PFSK-1 (cell line): ENCODE measurements around the gene SRL.
A peak's percentile ranks its signal among the peaks of the same experiment; 100 is the strongest.

Experiments used
- FOXP2 ChIP-seq: optimal IDR thresholded peaks from 2 replicates; pipeline ENCODE3; 2011; ENCODE audit warnings: borderline replicate concordance, control low read depth, inconsistent platforms; ENCODE audit not compliant: insufficient read depth; ENCODE audit errors: extremely low read length, extremely low read depth
- POLR2AphosphoS5 ChIP-seq: IDR thresholded peaks from 2 replicates; pipeline ENCODE4 v1.6.1; 2012; ENCODE audit warnings: low read depth, mild to moderate bottlenecking, control low read depth, low read length, moderate library complexity
- SIN3A ChIP-seq: IDR thresholded peaks from 2 replicates; pipeline ENCODE4 v1.6.1; 2012; ENCODE audit warnings: mild to moderate bottlenecking, low read length, moderate library complexity, borderline replicate concordance; ENCODE audit not compliant: insufficient read depth
- TAF1 ChIP-seq: IDR thresholded peaks from 2 replicates; pipeline ENCODE4 v1.6.1; 2012; ENCODE audit warnings: low read length, control low read depth, borderline replicate concordance; ENCODE audit not compliant: insufficient read depth
- TF ChIP-seq, protein P1 (sequence below), 2 experiments: IDR thresholded peaks; 2 replicates each; pipeline versions ENCODE4 v1.6.1 to v1.8.0; 2011 to 2012; ENCODE audit warnings: low read depth in 2 of 2, low read length in 2 of 2, control low read depth in 1 of 2, inconsistent platforms in 1 of 2, mild to moderate bottlenecking in 1 of 2, moderate library complexity in 1 of 2; ENCODE audit not compliant: insufficient read depth in 1 of 2

Gene SRL

DNA sequence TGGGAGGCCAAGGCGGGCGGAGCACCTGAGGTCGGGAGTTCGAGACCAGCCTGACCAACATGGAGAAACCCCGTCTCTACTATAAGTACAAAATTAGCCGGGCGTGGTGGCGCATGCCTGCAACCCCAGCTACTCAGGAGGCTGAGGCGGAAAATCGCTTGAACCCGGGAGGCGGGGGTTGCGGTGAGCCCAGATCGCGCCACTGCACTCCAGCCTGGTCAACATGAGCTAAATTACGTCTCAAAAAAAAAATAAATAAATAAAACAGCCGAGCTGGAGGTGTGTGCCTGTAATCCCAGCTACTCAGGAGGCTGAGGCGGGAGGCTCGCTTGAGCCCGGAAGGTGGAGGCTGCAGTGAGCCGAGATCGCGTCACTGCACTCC lies 11.1 kb upstream of the SRL start:
- TF ChIP-seq SIN3A, result 0 out of 2 replicates have a peak, but pooled peaks have one; percentile 5

DNA sequence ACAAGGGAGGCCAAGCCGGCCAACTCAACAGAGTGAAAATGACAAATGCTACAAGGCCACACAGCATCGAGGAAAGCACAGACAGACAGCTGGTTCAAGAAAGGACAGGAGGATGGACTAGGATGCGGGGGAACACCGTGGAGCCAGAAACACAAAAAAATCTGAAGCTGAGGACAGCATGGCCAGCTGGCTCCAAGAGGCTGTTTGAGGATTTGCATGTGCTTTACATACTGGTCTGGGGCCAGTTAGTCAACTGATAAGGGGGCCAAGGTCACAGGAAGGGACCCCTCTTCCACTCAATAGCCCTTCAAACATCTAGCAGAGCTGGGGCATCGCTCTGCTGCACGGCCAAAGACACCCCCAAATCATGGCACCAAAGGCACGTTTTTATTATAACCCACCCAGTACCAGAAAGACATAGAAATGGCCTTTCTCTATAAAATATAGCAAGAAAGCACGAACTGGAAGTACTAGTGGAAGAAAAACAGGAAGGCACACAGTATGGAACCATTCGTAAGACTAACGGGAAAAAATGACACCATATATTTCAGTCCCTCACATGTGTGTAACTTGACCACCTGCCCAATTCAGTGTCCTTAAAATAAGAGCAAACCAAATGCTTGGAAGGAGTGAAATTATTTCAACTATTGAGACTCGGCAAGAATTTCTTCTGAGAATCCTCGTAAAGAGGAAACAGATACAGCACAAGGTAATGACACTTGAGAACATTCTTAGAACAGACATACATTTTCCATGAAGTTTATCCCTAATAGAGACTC lies 7.8 kb upstream of the SRL start:
- no peak for TF ChIP-seq FOXP2
- TF ChIP-seq TAF1, result no peak

DNA sequence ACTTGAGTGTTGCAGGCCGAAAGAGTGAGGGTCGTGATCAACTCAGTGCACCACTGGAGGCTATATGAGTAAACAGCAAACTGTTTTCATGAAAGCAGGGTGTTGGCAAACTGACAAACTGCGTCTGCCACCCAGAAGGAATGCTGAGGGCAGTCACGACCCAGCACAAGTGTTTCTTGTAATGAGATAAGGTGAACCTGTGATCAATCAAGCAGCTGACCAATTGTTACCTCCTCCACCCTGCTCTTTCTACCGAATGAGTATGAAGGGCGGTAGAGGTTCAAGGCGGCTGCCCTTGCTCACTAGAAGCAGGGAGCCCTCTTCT lies 5.5 kb upstream of the SRL start:
- TF ChIP-seq TAF1 (no peak), FOXP2 (no peak), POLR2AphosphoS5 (no peak), SIN3A (no peak)
- TF ChIP-seq, protein P1, sequence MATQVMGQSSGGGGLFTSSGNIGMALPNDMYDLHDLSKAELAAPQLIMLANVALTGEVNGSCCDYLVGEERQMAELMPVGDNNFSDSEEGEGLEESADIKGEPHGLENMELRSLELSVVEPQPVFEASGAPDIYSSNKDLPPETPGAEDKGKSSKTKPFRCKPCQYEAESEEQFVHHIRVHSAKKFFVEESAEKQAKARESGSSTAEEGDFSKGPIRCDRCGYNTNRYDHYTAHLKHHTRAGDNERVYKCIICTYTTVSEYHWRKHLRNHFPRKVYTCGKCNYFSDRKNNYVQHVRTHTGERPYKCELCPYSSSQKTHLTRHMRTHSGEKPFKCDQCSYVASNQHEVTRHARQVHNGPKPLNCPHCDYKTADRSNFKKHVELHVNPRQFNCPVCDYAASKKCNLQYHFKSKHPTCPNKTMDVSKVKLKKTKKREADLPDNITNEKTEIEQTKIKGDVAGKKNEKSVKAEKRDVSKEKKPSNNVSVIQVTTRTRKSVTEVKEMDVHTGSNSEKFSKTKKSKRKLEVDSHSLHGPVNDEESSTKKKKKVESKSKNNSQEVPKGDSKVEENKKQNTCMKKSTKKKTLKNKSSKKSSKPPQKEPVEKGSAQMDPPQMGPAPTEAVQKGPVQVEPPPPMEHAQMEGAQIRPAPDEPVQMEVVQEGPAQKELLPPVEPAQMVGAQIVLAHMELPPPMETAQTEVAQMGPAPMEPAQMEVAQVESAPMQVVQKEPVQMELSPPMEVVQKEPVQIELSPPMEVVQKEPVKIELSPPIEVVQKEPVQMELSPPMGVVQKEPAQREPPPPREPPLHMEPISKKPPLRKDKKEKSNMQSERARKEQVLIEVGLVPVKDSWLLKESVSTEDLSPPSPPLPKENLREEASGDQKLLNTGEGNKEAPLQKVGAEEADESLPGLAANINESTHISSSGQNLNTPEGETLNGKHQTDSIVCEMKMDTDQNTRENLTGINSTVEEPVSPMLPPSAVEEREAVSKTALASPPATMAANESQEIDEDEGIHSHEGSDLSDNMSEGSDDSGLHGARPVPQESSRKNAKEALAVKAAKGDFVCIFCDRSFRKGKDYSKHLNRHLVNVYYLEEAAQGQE (IDR thresholded peaks at IDR 0.05; ENCODE audit: insufficient read depth in 1 of 2, low read depth in 2 of 2, low read length in 2 of 2), result no peak

DNA sequence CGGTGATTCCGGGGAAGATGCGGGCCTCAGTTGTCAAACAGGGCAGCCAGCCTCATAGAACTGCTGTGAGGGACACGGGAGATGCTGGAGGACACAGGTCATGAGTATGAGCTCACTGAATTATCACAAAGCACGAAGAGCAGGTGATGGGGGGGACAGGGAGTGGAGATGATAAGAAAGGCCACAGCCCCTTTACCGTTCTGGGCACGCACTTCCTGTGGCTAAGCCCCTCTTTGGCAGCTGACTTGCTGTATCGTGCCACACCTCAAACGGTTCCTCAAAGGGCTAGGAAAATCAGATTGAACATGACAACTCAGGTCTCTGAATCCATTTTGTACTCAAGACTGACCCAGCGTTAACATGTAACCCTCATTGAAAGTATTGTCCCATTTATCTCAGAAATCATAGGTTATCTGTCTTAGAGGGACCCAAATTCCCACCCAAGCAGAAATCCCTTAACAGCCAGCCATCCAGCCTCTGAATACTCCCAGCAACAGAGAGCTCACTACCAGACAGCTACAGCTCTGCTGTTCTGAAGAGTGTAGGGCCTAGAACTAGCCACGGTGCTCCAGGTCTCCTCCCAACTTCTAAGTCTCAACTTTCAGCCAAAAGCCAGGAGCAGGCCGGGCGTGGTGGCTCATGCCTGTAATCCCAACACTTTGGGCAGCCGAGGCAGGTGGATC lies 5.0 kb upstream of the SRL start:
- TF ChIP-seq TAF1 (no peak), FOXP2 (no peak), SIN3A (no peak)
- TF ChIP-seq, protein P1 (IDR thresholded peaks at IDR 0.05; ENCODE audit: insufficient read depth in 1 of 2, low read depth in 2 of 2, low read length in 2 of 2), result no peak

DNA sequence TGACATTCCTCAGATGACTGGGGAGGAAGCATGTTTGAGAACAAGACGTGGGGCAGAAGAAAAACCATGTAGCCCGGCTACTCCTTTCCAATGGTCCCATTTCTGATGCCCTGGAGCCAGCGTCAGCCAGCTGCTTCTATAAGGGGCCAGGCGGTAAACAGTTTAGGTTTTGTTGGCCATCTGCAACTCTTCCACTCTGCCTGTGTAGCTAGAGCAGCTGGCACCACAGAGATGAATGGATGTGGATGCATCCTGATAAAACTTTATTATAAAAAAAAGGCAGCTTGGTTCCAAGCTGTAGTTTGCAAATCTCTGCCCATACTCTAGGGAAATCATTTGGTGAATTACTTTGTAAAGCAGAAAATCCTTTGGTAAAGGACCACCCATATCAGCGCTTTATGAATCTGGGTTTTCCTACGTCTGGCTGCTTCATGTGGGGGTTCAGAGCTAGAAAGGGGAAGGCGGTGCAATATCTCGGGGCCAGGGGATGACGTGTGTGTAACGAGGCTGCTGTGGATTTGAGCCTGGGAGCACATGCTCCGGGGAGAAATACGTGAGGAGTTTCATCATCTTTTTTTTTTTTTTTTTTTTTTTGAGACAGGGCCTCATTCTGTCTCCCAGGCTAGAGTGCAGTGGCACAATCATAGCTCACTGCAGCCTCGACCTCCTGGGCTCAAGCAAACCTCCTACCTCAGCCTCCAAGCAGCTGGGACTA lies 3.4 kb upstream of the SRL start:
- TF ChIP-seq SIN3A (no peak), POLR2AphosphoS5 (no peak), TAF1 (no peak), FOXP2 (no peak)
- TF ChIP-seq, protein P1 (IDR thresholded peaks at IDR 0.05; ENCODE audit: insufficient read depth in 1 of 2, low read depth in 2 of 2, low read length in 2 of 2), result no peak
